Activated CD4-positive, CD25-positive, alpha-beta regulatory T cell (primary cell): ENCODE results near the gene RAB7B.

Source experiments
- DNase-seq, 4 experiments: peaks; one replicate each; lab custom pipeline; 2025; lab: John Stamatoyannopoulos, UW

Gene RAB7B

GRCh38 chr1:205948886-205949285 lies 54.3 kb downstream of the RAB7B start:
- DNase-seq, result no peak

GRCh38 chr1:205948039-205948438 lies 55.2 kb downstream of the RAB7B start:
- DNase-seq, result no peak

- no peak for DNase-seq
Measured at GRCh38 chr1:205947024-205947423, 56.2 kb downstream of the RAB7B start.

- no peak for DNase-seq
Measured at GRCh38 chr1:205945069-205945468, 58.1 kb downstream of the RAB7B start.

GRCh38 chr1:205944525-205944924 lies 58.7 kb downstream of the RAB7B start:
- no peak for DNase-seq

- DNase-seq, result no peak
Measured at GRCh38 chr1:205943245-205943644, 60.0 kb downstream of the RAB7B start, which contains the start of gene SLC26A9. TSS of gene SLC26A9 (minus strand) at chr1:205943456. CDS start at chr1:205935820, 7,636 bp downstream.

- no peak for DNase-seq
Measured at GRCh38 chr1:205942631-205943159, 60.5 kb downstream of the RAB7B start.

- DNase-seq, result no peak
Measured at GRCh38 chr1:205940710-205941109, 62.5 kb downstream of the RAB7B start.

GRCh38 chr1:205939690-205940330 lies 63.4 kb downstream of the RAB7B start:
- DNase-seq, result no peak

- DNase-seq, result no peak
Measured at GRCh38 chr1:205938682-205939081, 64.5 kb downstream of the RAB7B start.

- DNase-seq, result no peak
Measured at GRCh38 chr1:205936846-205937586, 66.2 kb downstream of the RAB7B start.

GRCh38 chr1:205936311-205936710 lies 66.9 kb downstream of the RAB7B start:
- no peak for DNase-seq

- no peak for DNase-seq
Measured at GRCh38 chr1:205935869-205936268, 67.3 kb downstream of the RAB7B start.

GRCh38 chr1:205934788-205935187 lies 68.4 kb downstream of the RAB7B start:
- DNase-seq, result no peak

GRCh38 chr1:205933671-205934618 lies 69.2 kb downstream of the RAB7B start:
- DNase-seq, result no peak

GRCh38 chr1:205932776-205933175 lies 70.4 kb downstream of the RAB7B start:
- DNase-seq, result no peak

- DNase-seq, result no peak
Measured at GRCh38 chr1:205930799-205931281, 72.4 kb downstream of the RAB7B start.

GRCh38 chr1:205930195-205930577 lies 73.0 kb downstream of the RAB7B start:
- no peak for DNase-seq

GRCh38 chr1:205929496-205930194 lies 73.5 kb downstream of the RAB7B start:
- DNase-seq, result no peak

- no peak for DNase-seq
Measured at GRCh38 chr1:205928317-205928716, 74.9 kb downstream of the RAB7B start.

GRCh38 chr1:205927676-205928075 lies 75.5 kb downstream of the RAB7B start:
- no peak for DNase-seq
